Gastroesophageal sphincter (tissue), 3 donors: Measurements from ENCODE around the gene GNB5.

Source experiments
- EP300 ChIP-seq: sonication (generic); formaldehyde crosslinking; IDR thresholded peaks from one replicate; pipeline ENCODE4 v1.6.1; 2017; ENCODE audit warnings: antibody characterized with exemption, mild to moderate bottlenecking
- POLR2A ChIP-seq, 2 donors: fragments of 450-650 bp; IDR thresholded peaks; one replicate each; pipeline ENCODE4 v1.6.1; 2017; ENCODE audit warnings: antibody characterized with exemption in 2 of 2, mild to moderate bottlenecking in 2 of 2, moderate library complexity in 1 of 2
- TF ChIP-seq, protein P1 (sequence below), 4 experiments: fragments of 200-600 bp in 2 of 4; fragments of 450-650 bp in 2 of 4; sonication (generic) in 1 of 4; IDR thresholded peaks; one replicate each; pipeline ENCODE4 v1.5.1; 2017 to 2019; ENCODE audit warnings: antibody characterized with exemption in 4 of 4, mild to moderate bottlenecking in 2 of 4, moderate library complexity in 2 of 4

DNA sequence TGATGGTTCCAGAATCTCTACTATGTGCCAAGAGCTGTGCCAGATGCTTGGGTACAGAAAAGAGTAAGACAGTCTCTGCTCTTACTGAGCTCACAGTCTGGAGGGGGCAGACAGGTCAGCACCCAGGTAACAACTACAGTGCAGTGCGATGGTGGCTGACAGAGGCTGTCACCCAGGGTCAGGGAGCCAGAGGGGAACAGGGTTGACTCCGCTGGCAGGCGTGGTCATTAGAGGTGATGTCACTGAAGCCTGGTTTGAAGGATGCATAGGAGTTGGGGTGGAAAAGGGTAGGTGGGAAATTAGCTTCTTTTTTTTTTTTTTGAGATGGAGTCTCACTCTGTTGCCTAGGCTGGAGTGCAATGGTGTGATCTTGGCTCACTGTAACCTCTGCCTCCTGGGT is 31.5 kb downstream of the GNB5 start:
- TF ChIP-seq POLR2A (IDR thresholded peaks at IDR 0.05): no peak
- TF ChIP-seq, protein P1, sequence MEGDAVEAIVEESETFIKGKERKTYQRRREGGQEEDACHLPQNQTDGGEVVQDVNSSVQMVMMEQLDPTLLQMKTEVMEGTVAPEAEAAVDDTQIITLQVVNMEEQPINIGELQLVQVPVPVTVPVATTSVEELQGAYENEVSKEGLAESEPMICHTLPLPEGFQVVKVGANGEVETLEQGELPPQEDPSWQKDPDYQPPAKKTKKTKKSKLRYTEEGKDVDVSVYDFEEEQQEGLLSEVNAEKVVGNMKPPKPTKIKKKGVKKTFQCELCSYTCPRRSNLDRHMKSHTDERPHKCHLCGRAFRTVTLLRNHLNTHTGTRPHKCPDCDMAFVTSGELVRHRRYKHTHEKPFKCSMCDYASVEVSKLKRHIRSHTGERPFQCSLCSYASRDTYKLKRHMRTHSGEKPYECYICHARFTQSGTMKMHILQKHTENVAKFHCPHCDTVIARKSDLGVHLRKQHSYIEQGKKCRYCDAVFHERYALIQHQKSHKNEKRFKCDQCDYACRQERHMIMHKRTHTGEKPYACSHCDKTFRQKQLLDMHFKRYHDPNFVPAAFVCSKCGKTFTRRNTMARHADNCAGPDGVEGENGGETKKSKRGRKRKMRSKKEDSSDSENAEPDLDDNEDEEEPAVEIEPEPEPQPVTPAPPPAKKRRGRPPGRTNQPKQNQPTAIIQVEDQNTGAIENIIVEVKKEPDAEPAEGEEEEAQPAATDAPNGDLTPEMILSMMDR (IDR thresholded peaks at IDR 0.05): no peak
- TF ChIP-seq EP300: no peak
